ENCODE data around the gene MTA1.

MTA1 gene

DNA sequence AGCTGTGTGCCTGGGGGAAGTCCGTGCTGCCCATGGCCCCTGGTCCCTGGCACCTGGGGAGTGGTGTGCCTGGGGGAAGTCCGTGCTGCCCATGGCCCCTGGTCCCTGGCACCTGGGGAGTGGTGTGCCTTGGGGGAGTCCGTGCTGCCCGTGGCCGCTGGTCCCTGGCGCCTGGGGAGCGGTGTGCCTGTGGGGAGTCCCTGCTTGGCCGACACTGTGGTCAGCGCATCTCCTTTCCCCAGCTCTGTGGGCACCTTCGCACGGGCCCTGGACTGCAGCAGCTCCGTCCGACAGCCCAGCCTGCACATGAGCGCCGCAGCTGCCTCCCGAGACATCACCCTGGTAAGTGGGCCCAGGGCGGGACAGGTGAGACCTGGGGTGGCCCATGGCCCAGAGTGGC, 40.5 kb downstream of the MTA1 start:
- DNase-seq (ENCODE audit: low read depth in 1 of 2, low spot score in 1 of 2), result no peak

DNA sequence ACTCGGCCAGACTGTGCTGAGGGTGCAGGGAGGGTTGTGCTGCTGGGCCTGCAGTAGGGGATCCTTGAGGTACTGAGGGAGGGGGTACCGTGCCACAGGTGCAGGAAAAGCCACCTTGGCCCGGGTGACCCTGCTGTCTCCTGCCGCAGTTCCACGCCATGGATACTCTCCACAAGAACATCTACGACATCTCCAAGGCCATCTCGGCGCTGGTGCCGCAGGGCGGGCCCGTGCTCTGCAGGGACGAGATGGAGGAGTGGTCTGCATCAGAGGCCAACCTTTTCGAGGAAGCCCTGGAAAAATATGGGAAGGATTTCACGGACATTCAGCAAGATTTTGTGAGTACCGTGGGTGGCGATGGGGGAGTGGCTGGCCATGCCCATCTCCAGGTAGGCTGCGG, 41.0 kb downstream of the MTA1 start:
- DNase-seq (ENCODE audit: low read depth in 1 of 2, low spot score in 1 of 2), result no peak

DNA sequence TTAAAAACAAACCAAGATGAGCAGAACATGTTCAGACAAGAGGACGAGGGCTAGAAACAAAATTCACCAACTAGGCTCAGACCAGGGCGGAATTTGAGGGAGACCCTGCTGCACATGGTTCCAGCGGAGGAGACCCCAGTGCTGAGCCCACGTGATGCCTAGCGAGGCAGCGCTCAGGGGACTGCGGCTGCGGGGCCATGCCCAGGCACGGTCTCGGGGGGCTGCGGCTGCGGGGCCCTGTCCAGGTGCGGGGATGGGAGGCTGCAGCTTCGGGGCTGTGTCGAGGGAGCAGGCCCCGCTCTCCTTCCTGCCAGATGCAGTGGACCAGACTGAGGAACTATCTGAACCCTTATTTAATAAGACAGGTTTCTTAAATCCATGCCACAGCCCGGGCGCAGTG, 42.3 kb downstream of the MTA1 start:
- DNase-seq (ENCODE audit: low read depth in 1 of 2, low spot score in 1 of 2), result no peak

DNA sequence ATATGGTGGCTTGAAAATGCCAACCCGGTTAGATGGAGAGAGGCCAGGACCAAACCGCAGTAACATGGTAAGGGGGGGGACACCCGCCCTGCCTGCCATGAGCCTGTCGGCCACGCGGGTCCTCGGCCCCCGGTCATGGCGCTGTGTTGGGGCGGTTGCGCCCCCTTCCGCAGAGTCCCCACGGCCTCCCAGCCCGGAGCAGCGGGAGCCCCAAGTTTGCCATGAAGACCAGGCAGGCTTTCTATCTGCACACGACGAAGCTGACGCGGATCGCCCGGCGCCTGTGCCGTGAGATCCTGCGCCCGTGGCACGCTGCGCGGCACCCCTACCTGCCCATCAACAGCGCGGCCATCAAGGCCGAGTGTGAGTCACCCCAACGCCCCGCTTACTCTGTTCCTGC, 44.9 kb downstream of the MTA1 start:
- DNase-seq (ENCODE audit: low read depth in 1 of 2, low spot score in 1 of 2), result no peak

DNA sequence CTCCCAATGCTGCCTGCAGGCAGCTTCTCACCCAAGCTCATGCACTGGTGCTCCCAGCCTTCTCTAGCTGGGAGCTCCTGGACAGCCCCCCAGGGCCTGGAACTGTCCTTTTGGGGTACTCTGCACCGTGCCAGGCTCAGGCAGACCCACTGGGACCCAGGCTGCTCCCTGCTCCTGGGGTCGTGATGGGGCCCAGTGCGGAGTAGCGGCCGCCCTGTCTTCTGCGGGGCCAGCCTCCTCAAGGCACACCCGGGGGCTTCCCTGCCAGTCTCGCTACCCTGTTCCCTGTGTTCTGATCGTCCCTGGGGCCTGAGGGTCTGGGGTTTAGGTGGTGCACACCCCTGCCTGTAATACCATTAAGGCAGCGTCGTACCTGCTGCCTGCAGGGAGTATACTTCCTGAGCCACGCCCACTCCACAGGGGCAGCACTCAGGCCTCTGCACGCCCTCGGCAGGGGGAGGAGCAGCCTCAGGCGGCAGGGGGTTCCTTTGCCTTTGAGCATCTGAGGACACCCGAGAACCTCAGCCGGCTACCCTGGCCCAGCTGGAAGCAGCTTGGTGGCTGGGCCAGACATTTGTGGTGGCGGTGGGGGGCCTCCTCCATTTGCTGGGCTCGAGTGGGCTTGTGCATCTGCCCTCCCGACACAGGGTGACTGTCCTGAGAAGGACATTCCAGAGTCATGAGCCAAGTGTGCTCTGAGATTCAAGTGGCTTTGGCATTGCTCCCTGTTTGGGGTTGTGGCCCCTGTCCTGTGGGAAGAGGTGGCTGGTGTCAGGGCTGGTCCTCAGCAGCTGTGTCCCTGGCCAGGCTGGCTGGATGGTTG, 45.8 kb downstream of the MTA1 start:
- no peak for DNase-seq (ENCODE audit: low read depth in 1 of 2, low spot score in 1 of 2)

DNA sequence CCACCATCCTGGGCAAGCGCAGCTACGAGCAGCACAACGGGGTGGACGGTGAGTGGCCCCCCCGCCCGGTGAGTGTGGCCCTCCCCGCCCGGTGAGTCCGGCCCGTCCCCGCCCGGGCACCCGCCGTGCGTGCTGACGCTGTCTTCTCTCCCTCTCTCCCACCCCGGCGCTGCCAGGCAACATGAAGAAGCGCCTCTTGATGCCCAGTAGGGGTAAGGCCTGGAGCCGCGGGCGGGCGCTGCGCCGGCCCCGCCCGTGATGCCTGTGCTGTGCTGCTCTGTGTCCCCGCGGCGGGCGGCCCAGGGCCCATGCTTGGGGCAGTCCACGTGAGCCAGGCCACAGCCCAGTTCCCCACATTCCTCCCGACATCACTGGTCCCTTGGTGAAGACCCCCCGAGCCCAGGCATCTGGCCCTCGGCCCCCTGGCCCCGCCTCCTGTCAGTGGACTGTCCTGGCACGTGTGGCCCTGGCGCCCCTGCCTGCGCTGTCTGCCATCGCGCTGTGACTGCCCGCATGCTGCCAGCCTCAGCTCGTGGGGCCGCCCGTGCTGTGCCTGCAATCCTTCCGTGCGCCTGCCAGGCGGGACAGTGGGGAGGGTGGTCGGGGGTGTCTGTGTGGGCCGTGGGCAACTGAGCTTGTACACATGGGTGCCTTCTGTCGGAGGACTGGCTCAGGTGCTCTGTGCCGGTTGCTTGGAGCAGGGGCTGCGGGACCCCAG, 47.1 kb downstream of the MTA1 start:
- DNase-seq (ENCODE audit: low read depth in 1 of 2, low spot score in 1 of 2), result no peak

DNA sequence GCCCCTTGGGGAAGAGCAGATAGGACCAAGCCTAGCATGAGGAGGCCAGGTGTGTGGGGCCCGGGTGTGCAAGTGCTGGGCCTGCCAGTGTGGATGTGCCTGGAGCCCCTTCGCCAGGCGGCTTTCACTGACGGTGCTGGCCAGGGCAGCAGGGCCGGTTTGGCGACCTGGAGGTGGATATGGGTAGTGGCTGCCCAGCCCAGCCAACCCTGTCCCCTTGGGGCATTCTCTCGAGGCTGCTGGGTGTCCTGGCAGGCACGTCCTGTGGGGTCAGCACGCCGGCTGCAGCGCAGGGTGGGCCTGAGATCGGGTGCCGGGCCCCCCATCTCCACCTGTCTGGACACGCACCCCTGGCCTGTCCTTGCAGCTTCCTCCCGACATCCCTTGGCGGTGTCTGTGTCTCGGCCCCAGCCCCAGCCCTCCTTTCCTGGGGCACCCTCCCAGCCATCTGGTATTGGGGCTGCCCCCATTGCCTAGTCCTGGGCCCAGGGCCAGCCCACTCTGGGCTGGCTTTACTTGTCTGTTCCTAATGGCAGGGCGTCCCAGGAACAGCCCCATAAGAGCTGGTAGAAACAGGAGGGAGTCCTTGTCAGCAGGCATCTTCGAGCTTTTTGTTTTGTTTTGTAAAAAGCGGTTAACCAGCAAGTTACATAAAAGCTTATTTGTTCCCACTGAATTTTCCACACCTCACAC, 47.8 kb downstream of the MTA1 start:
- no peak for DNase-seq (ENCODE audit: low read depth in 1 of 2, low spot score in 1 of 2)

DNA sequence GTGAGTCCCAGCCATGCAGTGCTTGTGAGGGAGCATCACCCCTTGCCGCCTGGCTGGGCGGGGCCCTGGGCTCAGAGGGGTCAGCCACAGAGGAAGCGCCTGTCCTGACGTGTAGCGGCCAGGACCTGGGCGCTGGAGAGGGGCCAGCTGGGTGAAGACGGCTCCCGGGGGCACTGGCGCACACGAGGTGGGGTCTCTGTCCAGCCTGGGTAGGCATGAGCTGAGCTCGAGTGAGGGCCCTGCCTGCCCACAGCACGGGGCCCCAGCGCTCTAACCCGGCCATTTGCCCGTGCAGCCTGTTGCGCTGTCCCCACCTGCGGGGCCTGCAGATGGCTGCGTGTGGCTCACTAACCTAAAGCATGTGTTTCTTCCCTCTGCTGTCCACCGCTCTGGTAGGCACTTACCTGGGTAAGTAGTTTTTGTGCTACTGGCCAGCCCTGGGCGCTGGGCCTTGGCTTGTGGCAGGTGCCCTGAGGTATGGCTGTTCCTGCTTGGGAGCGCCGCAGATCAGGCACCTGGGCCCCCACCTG, 48.4 kb downstream of the MTA1 start:
- DNase-seq (ENCODE audit: low read depth in 1 of 2, low spot score in 1 of 2), result no peak

DNA sequence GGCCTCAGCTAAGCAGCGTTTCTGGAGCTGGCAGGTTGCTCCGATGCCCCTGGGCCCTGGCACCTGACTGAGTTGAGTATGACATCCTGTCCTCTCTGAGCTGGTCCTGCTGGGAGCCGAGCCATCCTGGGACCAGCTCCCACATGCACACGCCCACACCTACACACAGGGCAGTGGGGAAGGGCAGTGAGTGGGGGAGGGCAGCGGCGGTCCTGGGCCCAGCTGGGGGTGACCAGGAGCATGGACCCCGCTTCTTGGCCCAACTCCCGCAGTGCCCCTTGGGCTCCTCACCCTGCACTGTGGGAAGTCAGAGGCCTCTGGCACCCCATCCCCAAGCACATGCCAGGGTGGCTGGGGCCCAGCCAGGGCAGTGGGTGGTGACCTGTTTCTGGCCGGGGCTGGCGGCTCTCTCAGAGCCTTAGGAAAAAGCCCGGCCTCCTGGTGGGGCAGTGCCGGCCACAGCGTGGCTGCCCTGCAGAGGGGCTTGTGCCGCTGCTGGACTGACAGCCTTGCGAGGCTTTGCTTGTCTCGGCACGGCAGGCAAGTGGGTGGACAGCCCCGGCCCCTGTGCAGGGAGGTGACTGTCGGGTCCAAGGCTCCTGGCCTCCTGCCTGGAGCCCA, 49.1 kb downstream of the MTA1 start:
- no peak for DNase-seq (ENCODE audit: low read depth in 1 of 2, low spot score in 1 of 2)

DNA sequence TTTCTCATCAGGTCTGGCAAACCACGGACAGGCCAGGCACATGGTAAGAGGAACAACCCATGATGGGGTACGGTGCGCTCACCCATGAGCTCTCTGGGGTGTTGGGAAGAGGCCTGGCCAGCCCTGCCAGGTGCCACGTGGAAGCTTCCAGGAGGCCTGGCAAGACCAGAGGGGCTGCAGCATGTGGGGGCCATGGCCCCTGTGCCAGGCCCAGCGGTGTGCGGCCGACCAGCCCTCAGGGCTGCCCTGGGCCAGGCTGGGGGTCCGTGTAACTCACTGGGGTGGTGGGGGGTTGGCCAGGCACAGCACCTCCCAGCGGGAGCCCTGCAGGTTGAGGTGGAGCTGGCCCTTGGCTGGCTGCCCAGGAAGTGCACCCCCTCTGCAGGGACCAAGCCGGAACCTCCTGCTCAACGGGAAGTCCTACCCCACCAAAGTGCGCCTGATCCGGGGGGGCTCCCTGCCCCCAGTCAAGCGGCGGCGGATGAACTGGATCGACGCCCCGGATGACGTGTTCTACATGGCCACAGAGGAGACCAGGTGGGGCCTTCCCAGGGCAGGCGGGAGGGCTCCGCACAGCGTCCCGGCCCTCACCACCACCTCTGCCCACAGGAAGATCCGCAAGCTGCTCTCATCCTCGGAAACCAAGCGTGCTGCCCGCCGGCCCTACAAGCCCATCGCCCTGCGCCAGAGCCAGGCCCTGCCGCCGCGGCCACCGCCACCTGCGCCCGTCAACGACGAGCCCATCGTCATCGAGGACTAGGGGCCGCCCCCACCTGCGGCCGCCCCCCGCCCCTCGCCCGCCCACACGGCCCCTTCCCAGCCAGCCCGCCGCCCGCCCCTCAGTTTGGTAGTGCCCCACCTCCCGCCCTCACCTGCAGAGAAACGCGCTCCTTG, 50.1 kb downstream of the MTA1 start:
- no peak for DNase-seq (ENCODE audit: low read depth in 1 of 2, low spot score in 1 of 2)

DNA sequence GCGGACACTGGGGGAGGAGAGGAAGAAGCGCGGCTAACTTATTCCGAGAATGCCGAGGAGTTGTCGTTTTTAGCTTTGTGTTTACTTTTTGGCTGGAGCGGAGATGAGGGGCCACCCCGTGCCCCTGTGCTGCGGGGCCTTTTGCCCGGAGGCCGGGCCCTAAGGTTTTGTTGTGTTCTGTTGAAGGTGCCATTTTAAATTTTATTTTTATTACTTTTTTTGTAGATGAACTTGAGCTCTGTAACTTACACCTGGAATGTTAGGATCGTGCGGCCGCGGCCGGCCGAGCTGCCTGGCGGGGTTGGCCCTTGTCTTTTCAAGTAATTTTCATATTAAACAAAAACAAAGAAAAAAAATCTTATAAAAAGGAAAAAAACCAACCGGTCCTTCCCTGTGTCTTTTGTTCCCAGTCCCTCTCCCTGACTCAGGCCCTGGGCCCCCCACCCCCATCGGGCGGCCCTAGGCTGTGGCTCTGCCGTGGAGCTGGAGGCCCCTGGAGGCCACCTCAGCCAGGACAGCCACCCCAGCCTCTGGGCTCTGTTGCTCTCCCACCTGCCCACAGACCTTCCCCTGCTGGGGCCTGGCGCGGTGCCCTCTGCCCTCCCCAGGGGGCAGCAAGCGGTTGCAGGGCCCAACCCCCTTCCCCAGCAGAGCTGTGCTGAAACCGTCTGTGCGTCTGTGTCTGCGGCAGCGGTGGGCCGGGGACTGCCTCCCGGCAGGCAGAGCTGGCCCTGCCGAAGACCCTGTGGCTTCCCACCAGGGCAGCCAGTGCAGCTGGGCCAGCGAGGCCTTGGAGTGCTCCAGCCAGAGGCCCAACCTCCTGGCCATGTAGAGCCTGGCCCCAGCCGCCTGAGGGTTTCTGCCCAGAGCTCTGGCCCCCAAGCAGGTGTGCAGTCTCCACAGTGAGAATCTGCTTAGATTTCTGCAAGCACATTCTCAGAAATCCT, 51.0 kb downstream of the MTA1 start:
- no peak for DNase-seq (ENCODE audit: low read depth in 1 of 2, low spot score in 1 of 2)

DNA sequence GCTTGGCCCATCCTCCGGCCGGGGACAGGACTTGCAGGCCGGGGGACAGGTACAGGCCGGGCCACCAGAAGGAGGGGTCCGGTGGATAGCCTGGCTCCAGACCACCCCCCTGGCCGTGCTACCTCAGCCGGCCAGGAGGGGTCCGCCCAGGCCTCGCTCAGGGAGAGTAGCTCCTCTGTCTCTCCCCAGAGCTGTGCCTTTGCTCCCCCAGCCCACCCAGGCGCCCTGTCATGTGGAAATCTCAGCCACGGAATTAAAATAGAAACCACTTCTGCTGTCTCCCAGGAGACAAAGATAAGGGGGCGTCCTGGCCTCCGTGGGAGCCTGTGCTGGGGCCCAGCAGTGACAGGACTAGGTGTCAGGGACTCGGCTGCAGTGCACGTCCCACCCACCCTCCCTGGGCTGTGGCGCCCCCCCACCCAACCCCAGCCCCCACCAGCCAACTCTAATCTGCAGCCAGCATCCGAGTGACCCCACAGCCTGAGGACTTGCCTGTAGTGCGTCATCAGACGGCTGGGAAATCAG, 51.7 kb downstream of the MTA1 start:
- no peak for DNase-seq (ENCODE audit: low read depth in 1 of 2, low spot score in 1 of 2)

DNA sequence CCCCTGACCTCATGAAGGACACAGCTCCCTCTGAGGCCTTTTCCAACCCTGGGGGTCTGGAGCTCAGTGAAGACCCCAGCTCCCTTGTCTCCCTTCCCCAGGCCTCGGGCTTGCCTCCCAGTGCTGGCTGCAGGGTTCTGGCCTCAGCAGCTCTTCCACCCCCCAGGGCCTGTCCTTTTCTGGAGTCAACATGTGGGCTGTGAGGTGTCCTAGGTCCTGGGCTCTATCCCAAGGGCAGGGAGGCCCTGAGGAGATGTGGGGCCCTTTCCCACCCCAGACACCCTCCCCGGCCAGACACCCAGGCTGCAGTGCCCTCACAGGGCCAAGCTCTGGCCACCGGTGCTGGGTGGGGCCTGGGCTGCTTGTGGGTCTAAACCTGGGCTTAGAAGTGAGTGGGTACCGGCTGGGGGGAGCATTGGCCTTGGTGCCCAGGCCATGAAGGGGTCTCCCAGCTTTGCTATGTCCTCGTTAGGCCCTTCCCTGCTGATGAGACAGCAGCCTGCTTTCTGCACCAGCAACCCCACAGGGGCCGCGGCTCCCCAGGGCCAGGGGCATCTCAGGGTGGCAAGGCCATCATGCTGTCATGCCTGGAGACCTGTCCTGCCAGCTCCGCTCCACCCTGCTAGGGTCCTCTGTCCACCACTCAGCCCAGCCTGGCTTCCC, 52.3 kb downstream of the MTA1 start:
- DNase-seq (ENCODE audit: low read depth in 1 of 2, low spot score in 1 of 2), result no peak

DNA sequence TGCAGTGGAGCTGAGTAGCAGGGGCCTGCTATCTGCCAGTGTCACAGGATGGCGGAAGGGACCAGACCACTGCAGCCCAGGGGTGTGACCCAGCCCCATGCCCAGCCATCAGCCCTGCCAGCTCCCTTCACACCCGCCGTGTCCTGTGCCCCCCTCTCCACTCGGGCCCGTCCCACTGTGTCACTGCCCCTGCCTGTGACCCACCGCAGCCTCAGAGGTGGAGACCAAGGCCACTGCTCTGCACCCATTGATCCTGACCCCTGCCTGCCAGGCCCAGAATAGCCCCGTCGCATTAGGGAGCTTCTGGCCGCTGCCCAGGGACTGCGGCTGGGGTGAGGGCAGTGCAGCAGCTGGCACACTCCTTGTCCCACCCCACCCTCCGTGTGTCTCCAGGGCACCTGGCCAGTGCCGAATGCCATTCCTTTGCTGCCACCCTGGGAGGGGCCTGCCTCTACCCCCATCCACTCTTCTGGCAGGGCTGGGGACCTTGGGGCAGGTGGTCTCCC, 52.9 kb downstream of the MTA1 start:
- DNase-seq (ENCODE audit: low read depth in 1 of 2, low spot score in 1 of 2), result no peak

DNA sequence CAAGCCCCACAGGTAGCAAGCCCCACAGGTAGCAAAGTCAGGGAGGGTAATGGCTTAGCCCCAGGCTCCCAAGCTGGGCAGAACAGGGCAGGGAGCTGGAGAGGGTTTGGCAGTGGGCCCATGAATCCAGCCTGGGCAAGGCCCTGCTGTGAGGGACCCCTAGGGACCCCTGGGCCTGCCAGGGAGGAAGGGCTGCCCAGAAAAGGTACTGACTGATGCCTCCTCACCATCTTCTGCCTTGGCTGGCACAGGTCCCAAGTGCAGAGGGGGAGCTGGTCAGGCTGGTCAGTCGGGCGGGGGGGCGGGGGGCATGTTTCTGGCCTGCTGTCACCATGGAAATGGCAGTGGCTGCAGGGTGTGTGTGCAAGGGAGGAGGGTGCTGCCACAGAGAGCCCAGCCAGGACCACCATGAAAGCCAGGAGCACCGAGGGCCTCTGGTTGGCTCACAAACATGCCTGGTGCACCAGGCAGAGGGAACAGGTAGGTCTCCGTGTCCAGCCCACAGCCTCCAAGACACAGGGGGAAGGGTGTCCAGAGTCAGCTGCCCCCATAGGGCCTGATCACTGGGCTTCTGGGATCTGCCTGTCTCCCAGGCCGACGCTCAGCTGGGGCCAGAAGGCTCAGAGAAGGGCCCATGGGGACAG, 53.5 kb downstream of the MTA1 start:
- no peak for DNase-seq (ENCODE audit: low read depth in 1 of 2, low spot score in 1 of 2)

DNA sequence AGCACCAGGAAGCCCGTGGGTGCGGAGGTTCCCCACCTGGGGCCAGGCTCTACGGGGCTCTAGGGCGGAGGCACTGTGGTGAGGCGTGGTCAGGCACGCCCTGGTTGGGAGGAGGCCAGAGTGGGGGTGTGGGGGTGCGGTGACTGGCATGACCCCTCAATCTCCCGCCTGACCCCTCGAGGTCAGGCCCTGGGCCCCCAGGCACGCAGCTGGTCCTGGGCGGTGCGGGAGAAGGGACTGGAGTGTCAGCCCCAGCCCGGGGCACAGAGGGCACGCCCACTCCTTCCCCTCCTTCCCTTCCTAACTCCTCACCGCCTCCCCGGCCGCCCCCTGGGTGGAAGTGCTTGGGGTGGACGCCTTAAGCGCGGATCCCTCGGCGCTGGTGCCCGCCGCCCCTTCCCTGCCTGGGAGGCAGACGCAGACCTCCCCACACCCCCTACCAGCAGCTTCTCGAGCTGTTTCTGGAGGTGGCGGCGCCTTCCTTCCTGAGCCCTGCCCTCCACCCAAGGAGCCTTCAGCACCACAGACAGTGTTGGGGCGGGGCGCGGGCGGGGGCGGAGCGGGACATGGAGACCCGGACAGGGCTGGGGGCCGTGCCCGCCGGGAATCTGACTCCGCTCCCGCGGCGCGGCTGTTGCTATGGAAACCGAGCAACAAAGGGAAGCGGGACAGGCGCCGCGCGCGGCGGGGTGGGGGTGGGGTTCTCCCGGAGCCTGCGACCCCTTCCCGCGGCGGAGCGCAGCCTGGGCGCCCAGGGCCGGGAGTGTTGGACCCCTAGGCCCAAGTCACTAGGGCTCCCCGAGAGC, 54.3 kb downstream of the MTA1 start:
- peak; percentile 47 to 50 for DNase-seq (ENCODE audit: low read depth in 1 of 2, low spot score in 1 of 2)
